ENCODE measurements around the gene BCLAF1. TPM values are rescaled to one million over a fixed set of nuclear protein-coding genes. Genes with fewer than 3 reads are reported as not detected.

The BCLAF1 gene
- total RNA-seq, 1 experiment from 2014 or later: 159 TPM

DNA sequence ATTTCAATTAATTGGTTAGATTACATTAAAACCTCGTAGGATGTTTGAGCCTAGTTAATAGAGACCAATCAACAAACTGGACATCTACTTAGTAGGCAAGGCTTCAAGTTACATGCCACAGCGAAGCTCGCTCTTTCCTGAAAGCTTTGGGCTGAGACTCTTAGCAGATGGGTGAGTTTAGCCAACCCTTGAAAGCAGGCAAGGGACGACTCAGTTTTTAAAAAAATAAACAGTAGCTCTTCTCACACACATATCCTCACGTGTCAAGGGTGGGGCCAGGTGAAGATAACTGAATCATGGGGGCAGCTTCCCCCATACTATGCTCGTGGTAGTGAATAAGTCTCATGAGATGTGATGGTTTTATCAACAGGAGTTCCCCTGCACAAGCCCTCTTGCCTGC, 40.3 kb downstream of the BCLAF1 start:
- Histone ChIP-seq H2AFZ (ENCODE audit: low read depth, low read length, poor library complexity, severe bottlenecking) (no peak overlapping the region), H3K9me2 (ENCODE audit: insufficient read depth) (no peaks in the 10 kb centered on the region), H3K4me1 (ENCODE audit: control insufficient read depth in 1 of 2, insufficient read depth in 2 of 2, low read length in 2 of 2) (peaks cover 3 to 16% of the 10 kb centered on the region in 2 experiments), H3K9me3 (ENCODE audit: control insufficient read depth in 1 of 2, insufficient read depth in 1 of 2, low read depth in 1 of 2, low read length in 2 of 2) (no peaks in the 10 kb centered on the region), H3K36me3 (ENCODE audit: control insufficient read depth in 1 of 2, insufficient read depth in 2 of 2, low read length in 2 of 2) (peaks cover 0 to 1% of the 10 kb centered on the region in 2 experiments; a peak in 2 of 4 replicates), H4K20me1 (ENCODE audit: insufficient read depth) (no peaks in the 10 kb centered on the region), H3K27me3 (ENCODE audit: insufficient read depth, low read length) (no peaks in the 10 kb centered on the region), H3K9ac (ENCODE audit: low read length) (peak overlapping the region; percentile 86), H3K4me3 (replicated peaks in 1 of 2; ENCODE audit: low read depth in 1 of 2, low read length in 2 of 2) (peak overlapping the region; percentile 90 to 92), H3K79me2 (ENCODE audit: insufficient read depth, low read length) (peaks cover 35% of the 10 kb centered on the region), H3K4me2 (ENCODE audit: low read length) (peak overlapping the region; percentile 87), H3K27ac (ENCODE audit: low read depth, low read length) (peak overlapping the region; percentile 45; the same call in 1 of the 2 replicates)
- no TSS peak for BruUV-seq (replicated peaks)
- intact Hi-C loops (cut with micrococcal nuclease): no loop called here
- ATAC-seq (peak; percentile 2; the same call in 1 of the 2 replicates), DNase-seq (ENCODE audit: low read depth, low spot score) (no peak)
- ChIA-PET CTCF (no interaction called here), POLR2A (interaction anchor here (4.6 kb wide), 1 partner anchor 40 kb away, joined by 31 read pairs; the partner anchor contains the start of gene BCLAF1), RAD21 (ENCODE audit: low non-redundant PET in 1 of 2, low total read pairs in 2 of 2, uncharacterized antibody in 2 of 2, unreplicated experiment in 2 of 2) (no interaction called here)
- TF ChIP-seq, protein P1, sequence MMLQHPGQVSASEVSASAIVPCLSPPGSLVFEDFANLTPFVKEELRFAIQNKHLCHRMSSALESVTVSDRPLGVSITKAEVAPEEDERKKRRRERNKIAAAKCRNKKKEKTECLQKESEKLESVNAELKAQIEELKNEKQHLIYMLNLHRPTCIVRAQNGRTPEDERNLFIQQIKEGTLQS (IDR thresholded peaks at IDR 0.05): no peak
- no peak for TF ChIP-seq EZH2phosphoT487 (IDR thresholded peaks at IDR 0.05; ENCODE audit: borderline replicate concordance)
- no peak for TF ChIP-seq TCF7L2 (IDR thresholded peaks at IDR 0.05; ENCODE audit: borderline replicate concordance, extremely low read depth, insufficient read depth, insufficient read length)
- no peak for TF ChIP-seq SRF (IDR thresholded peaks at IDR 0.05; ENCODE audit: low read depth)
- no peak for TF ChIP-seq RAD21 (IDR thresholded peaks at IDR 0.05; ENCODE audit: low read depth)
- TF ChIP-seq, protein P2, sequence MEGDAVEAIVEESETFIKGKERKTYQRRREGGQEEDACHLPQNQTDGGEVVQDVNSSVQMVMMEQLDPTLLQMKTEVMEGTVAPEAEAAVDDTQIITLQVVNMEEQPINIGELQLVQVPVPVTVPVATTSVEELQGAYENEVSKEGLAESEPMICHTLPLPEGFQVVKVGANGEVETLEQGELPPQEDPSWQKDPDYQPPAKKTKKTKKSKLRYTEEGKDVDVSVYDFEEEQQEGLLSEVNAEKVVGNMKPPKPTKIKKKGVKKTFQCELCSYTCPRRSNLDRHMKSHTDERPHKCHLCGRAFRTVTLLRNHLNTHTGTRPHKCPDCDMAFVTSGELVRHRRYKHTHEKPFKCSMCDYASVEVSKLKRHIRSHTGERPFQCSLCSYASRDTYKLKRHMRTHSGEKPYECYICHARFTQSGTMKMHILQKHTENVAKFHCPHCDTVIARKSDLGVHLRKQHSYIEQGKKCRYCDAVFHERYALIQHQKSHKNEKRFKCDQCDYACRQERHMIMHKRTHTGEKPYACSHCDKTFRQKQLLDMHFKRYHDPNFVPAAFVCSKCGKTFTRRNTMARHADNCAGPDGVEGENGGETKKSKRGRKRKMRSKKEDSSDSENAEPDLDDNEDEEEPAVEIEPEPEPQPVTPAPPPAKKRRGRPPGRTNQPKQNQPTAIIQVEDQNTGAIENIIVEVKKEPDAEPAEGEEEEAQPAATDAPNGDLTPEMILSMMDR (IDR thresholded peaks at IDR 0.05 in 2 of 3, conservative IDR thresholded peaks at IDR 0.05 in 1 of 3; ENCODE audit: borderline replicate concordance in 1 of 3, insufficient read depth in 1 of 3, low read depth in 2 of 3, low read length in 2 of 3): no peak
- TF ChIP-seq, protein P3, sequence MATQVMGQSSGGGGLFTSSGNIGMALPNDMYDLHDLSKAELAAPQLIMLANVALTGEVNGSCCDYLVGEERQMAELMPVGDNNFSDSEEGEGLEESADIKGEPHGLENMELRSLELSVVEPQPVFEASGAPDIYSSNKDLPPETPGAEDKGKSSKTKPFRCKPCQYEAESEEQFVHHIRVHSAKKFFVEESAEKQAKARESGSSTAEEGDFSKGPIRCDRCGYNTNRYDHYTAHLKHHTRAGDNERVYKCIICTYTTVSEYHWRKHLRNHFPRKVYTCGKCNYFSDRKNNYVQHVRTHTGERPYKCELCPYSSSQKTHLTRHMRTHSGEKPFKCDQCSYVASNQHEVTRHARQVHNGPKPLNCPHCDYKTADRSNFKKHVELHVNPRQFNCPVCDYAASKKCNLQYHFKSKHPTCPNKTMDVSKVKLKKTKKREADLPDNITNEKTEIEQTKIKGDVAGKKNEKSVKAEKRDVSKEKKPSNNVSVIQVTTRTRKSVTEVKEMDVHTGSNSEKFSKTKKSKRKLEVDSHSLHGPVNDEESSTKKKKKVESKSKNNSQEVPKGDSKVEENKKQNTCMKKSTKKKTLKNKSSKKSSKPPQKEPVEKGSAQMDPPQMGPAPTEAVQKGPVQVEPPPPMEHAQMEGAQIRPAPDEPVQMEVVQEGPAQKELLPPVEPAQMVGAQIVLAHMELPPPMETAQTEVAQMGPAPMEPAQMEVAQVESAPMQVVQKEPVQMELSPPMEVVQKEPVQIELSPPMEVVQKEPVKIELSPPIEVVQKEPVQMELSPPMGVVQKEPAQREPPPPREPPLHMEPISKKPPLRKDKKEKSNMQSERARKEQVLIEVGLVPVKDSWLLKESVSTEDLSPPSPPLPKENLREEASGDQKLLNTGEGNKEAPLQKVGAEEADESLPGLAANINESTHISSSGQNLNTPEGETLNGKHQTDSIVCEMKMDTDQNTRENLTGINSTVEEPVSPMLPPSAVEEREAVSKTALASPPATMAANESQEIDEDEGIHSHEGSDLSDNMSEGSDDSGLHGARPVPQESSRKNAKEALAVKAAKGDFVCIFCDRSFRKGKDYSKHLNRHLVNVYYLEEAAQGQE (IDR thresholded peaks at IDR 0.05; ENCODE audit: low read depth): no peak
- no peak for TF ChIP-seq ZNF274 (IDR thresholded peaks at IDR 0.05; ENCODE audit: low read depth, low read length)
- no peak for TF ChIP-seq EZH2 (IDR thresholded peaks at IDR 0.05)
- TF ChIP-seq CBX3 (IDR thresholded peaks at IDR 0.05; ENCODE audit: low read depth): no peak
- no peak for TF ChIP-seq JUND (IDR thresholded peaks at IDR 0.05)
- no peak for TF ChIP-seq CEBPB (IDR thresholded peaks at IDR 0.05; ENCODE audit: low read depth)
- TF ChIP-seq SIN3A (IDR thresholded peaks at IDR 0.05; ENCODE audit: low read depth): no peak
- no peak for TF ChIP-seq FOSL1 (IDR thresholded peaks at IDR 0.05; ENCODE audit: low read depth)
- TF ChIP-seq ZFX (IDR thresholded peaks at IDR 0.05): no peak
- no peak for TF ChIP-seq SP1 (IDR thresholded peaks at IDR 0.05; ENCODE audit: low read depth)
- TF ChIP-seq, protein P4, sequence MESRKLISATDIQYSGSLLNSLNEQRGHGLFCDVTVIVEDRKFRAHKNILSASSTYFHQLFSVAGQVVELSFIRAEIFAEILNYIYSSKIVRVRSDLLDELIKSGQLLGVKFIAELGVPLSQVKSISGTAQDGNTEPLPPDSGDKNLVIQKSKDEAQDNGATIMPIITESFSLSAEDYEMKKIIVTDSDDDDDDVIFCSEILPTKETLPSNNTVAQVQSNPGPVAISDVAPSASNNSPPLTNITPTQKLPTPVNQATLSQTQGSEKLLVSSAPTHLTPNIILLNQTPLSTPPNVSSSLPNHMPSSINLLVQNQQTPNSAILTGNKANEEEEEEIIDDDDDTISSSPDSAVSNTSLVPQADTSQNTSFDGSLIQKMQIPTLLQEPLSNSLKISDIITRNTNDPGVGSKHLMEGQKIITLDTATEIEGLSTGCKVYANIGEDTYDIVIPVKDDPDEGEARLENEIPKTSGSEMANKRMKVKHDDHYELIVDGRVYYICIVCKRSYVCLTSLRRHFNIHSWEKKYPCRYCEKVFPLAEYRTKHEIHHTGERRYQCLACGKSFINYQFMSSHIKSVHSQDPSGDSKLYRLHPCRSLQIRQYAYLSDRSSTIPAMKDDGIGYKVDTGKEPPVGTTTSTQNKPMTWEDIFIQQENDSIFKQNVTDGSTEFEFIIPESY (IDR thresholded peaks at IDR 0.05; ENCODE audit: extremely low read depth, insufficient replicate concordance, low read length): no peak

Data from HCT116 (cell line).